Spleen (tissue), 7 donors: Measurements from ENCODE around the gene PAQR4.

ENCODE experiments used
- POLR2AphosphoS5 ChIP-seq, 3 donors: sonication (generic); formaldehyde crosslinking; IDR thresholded peaks; one replicate each; pipeline ENCODE4 v1.5.1; 2017; ENCODE audit warnings: antibody characterized with exemption in 3 of 3
- TF ChIP-seq, protein P1 (sequence below), 11 experiments: fragments of 200-600 bp in 7 of 11; fragments of 450-650 bp in 4 of 11; sonication (generic) in 4 of 11; IDR thresholded peaks in 8 of 11; conservative IDR thresholded peaks in 3 of 11; 1 replicate in 7 of 11; 2 replicates in 4 of 11; pipeline versions ENCODE4 v1.4.0 to v1.8.0; 2016 to 2021; ENCODE audit warnings: antibody characterized with exemption in 11 of 11, inconsistent platforms in 4 of 11, mild to moderate bottlenecking in 1 of 11
- donor health status: DM: no; HTN: no; CAD: no; lungs with moderate emphysema.
- donor health status: DM: no; HTN: no; CAD: no.
- donor health status: DM: no; HTN: no; CAD: no.

DNA sequence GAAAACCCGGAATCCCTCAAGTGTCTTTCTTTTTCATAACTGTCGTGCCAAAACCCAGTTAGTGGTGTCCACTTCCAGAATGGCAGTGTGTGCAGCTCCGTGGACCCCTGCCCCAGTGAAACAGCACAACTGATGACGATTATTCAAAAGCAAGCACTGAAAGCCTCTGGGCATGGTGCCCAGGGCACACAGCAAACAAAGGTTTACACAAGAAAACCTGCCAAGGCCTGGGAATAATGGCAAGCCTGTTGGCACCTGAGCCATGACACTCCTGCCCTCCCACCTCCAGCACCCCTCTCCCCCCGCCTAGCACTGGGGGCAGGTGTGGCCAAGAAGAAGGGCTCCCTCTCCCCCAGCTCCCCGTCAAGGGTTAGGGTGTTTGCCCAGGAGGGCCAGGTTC, 8.3 kb downstream of the PAQR4 start:
- TF ChIP-seq, protein P1, sequence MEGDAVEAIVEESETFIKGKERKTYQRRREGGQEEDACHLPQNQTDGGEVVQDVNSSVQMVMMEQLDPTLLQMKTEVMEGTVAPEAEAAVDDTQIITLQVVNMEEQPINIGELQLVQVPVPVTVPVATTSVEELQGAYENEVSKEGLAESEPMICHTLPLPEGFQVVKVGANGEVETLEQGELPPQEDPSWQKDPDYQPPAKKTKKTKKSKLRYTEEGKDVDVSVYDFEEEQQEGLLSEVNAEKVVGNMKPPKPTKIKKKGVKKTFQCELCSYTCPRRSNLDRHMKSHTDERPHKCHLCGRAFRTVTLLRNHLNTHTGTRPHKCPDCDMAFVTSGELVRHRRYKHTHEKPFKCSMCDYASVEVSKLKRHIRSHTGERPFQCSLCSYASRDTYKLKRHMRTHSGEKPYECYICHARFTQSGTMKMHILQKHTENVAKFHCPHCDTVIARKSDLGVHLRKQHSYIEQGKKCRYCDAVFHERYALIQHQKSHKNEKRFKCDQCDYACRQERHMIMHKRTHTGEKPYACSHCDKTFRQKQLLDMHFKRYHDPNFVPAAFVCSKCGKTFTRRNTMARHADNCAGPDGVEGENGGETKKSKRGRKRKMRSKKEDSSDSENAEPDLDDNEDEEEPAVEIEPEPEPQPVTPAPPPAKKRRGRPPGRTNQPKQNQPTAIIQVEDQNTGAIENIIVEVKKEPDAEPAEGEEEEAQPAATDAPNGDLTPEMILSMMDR (IDR thresholded peaks at IDR 0.05 in 8 of 11, conservative IDR thresholded peaks at IDR 0.05 in 3 of 11): no peak
- no peak for TF ChIP-seq POLR2AphosphoS5 (IDR thresholded peaks at IDR 0.05)
